Fibroblast of skin of left quadriceps (primary cell): Measurements from ENCODE around the gene IGFBP2.

ENCODE experiments used
- DNase-seq, 2 experiments: peaks; one replicate each; pipeline ENCODE4 v3.0.0-alpha.2; 2013; ENCODE audit warnings: low read depth in 2 of 2

Gene IGFBP2

DNA sequence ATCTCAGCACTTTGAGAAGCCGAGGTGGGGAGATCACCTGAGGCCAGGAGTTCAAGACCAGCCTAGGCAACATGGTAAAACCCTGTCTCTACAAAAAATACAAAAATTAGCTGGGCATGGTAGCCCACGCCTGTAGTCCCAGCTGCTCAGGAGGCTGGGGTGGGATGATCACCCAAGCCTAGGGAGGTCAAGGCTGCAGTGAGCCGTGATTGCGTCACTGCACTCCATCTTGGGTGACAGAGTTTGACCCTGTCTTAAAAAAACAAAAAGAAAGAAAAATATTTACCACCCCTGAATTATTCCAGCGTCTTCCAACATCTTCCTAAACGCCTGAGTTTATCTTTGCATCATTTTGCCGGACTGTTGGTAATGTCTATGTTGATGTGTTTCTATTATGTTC, 68.3 kb downstream of the IGFBP2 start:
- DNase-seq = no peak

DNA sequence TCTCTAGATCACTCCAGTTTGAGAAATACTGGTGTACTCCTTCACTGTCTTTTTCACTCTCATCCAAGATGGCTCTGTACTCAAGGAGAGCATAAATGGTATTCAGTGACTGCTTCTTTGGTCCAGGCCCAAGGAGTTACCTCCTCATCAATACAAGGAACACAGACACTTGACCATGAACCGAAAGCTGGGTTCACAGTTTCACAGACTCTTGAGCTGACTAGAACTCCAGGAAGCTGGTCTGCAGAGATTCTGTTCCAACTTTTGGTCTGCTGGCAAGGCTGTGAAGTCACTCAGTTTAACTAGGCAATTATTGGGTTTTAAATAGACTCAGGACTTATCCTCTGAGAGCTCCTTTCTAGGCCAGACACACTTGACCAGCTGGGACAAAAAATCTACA, 69.5 kb downstream of the IGFBP2 start:
- no peak for DNase-seq

DNA sequence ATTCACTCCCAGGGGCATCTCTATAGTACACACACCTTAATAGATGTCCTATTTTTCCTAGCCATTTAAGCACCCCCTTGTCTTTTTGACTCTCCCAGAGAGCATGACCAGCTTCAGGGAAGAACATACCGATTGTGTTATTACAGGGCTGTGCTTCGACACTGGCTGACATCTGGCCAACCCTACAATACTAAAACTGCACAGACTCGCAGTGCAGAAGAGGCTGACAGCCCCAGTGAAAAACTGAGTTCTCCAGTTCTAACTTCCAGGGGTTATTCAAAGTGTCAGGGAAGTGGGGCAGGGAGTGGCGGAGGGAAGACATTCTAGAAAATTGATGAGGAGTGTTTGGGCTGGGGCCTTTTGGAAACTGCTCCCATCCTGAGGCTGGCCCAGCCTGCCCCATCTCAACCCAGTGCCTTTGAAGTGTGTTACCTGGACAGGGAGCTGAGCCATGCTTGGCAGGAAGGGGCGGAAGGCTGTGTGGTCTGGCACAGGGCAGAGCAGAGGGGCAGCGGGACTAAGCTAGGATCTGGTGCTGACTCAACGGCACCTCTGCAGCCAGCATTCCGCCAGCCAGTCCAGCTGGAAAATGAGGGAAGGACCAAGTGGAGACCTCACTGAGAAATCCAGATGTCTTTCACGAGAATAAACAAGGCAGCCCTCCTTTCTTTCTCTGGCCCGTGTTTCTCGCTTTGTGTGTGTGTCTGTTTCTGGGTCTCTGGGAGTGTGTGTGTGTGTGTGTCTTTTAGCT, 77.5 kb downstream of the IGFBP2 start:
- DNase-seq = no peak

DNA sequence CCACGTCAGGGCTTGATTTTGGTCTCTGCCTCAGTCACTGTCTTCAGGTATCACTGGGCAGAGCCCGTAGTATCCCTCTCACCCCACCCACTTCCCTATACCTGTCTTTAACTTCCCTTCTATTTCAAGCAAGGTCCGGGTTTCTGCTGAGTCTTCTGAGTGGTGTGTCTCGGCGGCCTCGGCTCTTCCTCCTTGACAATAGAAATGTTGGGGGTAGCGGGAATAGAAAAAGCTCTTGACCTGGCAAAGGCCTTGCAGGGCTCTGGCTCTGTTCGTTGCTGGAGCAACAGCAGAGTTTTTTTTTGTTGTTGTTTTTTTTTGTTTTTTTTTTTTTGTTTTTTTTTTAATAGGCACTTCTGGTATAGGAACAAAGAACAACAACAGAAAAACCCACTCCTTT, 78.1 kb downstream of the IGFBP2 start:
- DNase-seq = no peak

DNA sequence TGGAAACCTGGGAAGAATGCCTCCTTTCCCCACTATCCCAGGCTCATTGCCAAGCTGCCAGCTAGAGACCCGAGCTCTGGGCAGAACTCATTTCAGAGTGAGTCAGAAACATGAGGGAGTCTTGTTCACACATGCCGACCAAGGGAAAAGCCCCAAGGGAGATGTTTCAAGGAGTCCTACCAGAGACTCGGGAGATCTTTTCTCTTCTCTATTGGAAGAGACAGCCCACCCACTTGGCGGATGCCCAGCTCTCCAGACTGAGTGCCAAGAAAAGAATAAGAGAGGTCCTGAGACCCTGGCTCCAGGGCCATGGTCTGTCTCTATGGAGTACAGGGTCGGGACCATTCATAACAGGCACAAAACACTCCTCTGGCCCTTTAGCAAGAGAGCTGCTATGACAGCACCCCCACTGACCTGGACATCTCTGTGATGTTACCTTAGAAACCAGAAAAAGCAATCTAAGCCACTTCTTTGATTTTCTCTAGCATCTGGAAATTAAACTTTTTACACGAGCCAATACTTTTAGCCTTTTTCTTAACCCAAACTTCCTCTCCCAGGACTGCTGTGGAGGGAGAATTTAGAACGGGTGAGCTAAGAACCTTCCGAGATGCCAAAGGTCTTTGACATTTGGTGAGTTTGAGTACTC, 80.6 kb downstream of the IGFBP2 start:
- DNase-seq = peak; percentile 94 to 96
